Measurements from ENCODE around the gene ADH5.
"Not testable (repeated sequence)": the region's sequence is repeated elsewhere in the genome, so short reads cannot be mapped to it uniquely, and the experiment has no call there.

The ADH5 gene

GRCh38 chr4:99100876-99101275, 12.3 kb upstream of the ADH5 start:
- Histone ChIP-seq H3K4me3 (replicated peaks; ENCODE audit: insufficient read depth, low read length) (no peak overlapping the region), H3K27ac (replicated peaks) (no peak overlapping the region), H3K27me3 (ENCODE audit: insufficient read depth, poor library complexity, severe bottlenecking) (no peaks in the 10 kb centered on the region)
- TF ChIP-seq GABPA (IDR thresholded peaks at IDR 0.05; ENCODE audit: low read depth): no peak
- TF ChIP-seq, protein P1, sequence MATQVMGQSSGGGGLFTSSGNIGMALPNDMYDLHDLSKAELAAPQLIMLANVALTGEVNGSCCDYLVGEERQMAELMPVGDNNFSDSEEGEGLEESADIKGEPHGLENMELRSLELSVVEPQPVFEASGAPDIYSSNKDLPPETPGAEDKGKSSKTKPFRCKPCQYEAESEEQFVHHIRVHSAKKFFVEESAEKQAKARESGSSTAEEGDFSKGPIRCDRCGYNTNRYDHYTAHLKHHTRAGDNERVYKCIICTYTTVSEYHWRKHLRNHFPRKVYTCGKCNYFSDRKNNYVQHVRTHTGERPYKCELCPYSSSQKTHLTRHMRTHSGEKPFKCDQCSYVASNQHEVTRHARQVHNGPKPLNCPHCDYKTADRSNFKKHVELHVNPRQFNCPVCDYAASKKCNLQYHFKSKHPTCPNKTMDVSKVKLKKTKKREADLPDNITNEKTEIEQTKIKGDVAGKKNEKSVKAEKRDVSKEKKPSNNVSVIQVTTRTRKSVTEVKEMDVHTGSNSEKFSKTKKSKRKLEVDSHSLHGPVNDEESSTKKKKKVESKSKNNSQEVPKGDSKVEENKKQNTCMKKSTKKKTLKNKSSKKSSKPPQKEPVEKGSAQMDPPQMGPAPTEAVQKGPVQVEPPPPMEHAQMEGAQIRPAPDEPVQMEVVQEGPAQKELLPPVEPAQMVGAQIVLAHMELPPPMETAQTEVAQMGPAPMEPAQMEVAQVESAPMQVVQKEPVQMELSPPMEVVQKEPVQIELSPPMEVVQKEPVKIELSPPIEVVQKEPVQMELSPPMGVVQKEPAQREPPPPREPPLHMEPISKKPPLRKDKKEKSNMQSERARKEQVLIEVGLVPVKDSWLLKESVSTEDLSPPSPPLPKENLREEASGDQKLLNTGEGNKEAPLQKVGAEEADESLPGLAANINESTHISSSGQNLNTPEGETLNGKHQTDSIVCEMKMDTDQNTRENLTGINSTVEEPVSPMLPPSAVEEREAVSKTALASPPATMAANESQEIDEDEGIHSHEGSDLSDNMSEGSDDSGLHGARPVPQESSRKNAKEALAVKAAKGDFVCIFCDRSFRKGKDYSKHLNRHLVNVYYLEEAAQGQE (IDR thresholded peaks at IDR 0.05; ENCODE audit: insufficient replicate concordance, low read depth): no peak
- DNase-seq (ENCODE audit: low read depth in 1 of 2, low spot score in 1 of 2): no peak

GRCh38 chr4:99099814-99100213, 11.2 kb upstream of the ADH5 start:
- H3K4me3 ChIP-seq (replicated peaks; ENCODE audit: insufficient read depth, low read length); DNase-seq (ENCODE audit: low read depth in 1 of 2, low spot score in 1 of 2); H3K27ac ChIP-seq (replicated peaks); H3K27me3 ChIP-seq (ENCODE audit: insufficient read depth, poor library complexity, severe bottlenecking): not testable (repeated sequence)

DNA sequence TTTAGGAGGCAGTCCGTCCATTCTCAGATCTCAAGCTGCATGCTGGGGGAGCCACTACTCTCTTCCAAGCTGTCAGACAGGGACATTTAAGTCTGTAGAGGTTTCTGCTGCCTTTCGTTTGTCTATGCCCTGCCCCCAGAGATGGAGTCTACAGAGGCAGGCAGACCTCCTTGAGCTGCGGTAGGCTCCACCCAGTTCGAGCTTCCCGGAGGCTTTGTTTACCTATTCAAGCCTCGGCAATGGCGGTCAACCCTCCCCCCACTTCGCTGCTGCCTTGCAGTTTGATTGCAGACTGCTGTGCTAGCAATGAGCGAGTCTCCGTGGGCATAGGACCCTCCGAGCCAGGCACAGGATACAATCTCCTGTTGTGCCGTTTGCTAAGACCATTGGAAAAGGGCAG, 10.7 kb upstream of the ADH5 start:
- no peak for DNase-seq (ENCODE audit: low read depth in 1 of 2, low spot score in 1 of 2)
- TF ChIP-seq POLR2AphosphoS5 (IDR thresholded peaks at IDR 0.05; ENCODE audit: low read depth) (no peak), CTCF (IDR thresholded peaks at IDR 0.05; ENCODE audit: insufficient read depth, low read length) (no peak), GABPA (IDR thresholded peaks at IDR 0.05; ENCODE audit: low read depth) (no peak), SPI1 (IDR thresholded peaks at IDR 0.05; ENCODE audit: borderline replicate concordance, low read depth) (no peak)
- TF ChIP-seq, protein P1 (IDR thresholded peaks at IDR 0.05; ENCODE audit: insufficient replicate concordance, low read depth): no peak
- Histone ChIP-seq H3K4me3 (replicated peaks; ENCODE audit: insufficient read depth, low read length) (no peak overlapping the region), H3K27me3 (ENCODE audit: insufficient read depth, poor library complexity, severe bottlenecking) (no peaks in the 10 kb centered on the region), H3K27ac (replicated peaks) (no peak overlapping the region)

GRCh38 chr4:99091841-99092240, 3.3 kb upstream of the ADH5 start:
- DNase-seq (ENCODE audit: low read depth in 1 of 2, low spot score in 1 of 2); H3K27me3 ChIP-seq (ENCODE audit: insufficient read depth, poor library complexity, severe bottlenecking); H3K27ac ChIP-seq (replicated peaks); H3K4me3 ChIP-seq (replicated peaks; ENCODE audit: insufficient read depth, low read length): not testable (repeated sequence)

DNA sequence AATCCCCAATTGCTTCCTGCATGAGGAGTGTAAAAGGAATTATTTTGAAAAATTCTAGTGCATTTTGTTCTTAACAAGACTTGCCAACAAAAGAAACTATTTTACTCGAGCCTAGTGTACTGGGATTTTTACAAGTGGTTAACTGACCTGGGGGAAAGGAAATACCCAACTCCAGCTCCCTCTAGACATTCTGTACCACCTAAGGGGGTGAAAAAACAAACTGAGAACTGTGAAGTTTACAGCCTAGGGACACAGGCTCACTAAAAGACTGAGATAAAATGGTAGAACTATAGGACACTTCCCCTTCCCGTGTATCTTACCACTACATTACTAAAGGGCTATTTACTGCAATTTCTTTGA, 2.6 kb upstream of the ADH5 start:
- no peak overlapping the region for H3K27ac ChIP-seq (replicated peaks)
- TF ChIP-seq, protein P1 (IDR thresholded peaks at IDR 0.05; ENCODE audit: insufficient replicate concordance, low read depth): no peak
- TF ChIP-seq GABPA (IDR thresholded peaks at IDR 0.05; ENCODE audit: low read depth) (no peak), SPI1 (IDR thresholded peaks at IDR 0.05; ENCODE audit: borderline replicate concordance, low read depth) (0 out of 2 replicates have a peak, but pooled peaks have one; percentile 3), CTCF (IDR thresholded peaks at IDR 0.05; ENCODE audit: insufficient read depth, low read length) (no peak)
- H3K27me3 ChIP-seq (ENCODE audit: insufficient read depth, poor library complexity, severe bottlenecking): no peaks in the 10 kb centered on the region
- no peak for DNase-seq (ENCODE audit: low read depth in 1 of 2, low spot score in 1 of 2)
- H3K4me3 ChIP-seq (replicated peaks; ENCODE audit: insufficient read depth, low read length): no peak overlapping the region
